GM12878 (cell line): Measurements from ENCODE around the gene DNAH3. TPM values are rescaled to one million over a fixed set of nuclear protein-coding genes. Genes with fewer than 3 reads are reported as not detected.

Experiments used
- ATAC-seq: fragments of 200-7000 bp; cut with Tn5 transposase; 3 replicates; pipeline ENCODE4 v1.9.1; 2020; ENCODE audit warnings: mild to moderate bottlenecking, moderate library complexity
- BruUV-seq: library from RNA; stranded (reverse); fragments of 400-500 nt; replicated peaks from 2 replicates; lab custom pipeline; 2021; lab: Mats Ljungman, UMichigan
- CTCF ChIA-PET: fragments of 300-600 bp; sonication (Branson Sonifier 250); formaldehyde crosslinking; extraction: SDS; loops from one replicate; lab custom pipeline; 2021; ENCODE audit warnings: inconsistent platforms; lab: Yijun Ruan, JAX
- POLR2A ChIA-PET: fragments of 350-600 bp; formaldehyde crosslinking; extraction: SDS; loops from one replicate; lab custom pipeline; 2021; ENCODE audit warnings: inconsistent platforms; lab: Charles Lee
- RAD21 ChIA-PET: fragments of 300-600 bp; sonication (Branson Sonifier 250); formaldehyde crosslinking; loops from one replicate; lab custom pipeline; 2023; ENCODE audit warnings: antibody characterized with exemption; ENCODE audit not compliant: unreplicated experiment; lab: Charles Lee
- SMC1A ChIA-PET: fragments of 300-600 bp; sonication (Branson Sonifier 250); formaldehyde crosslinking; loops from one replicate; lab custom pipeline; 2023; ENCODE audit not compliant: unreplicated experiment, uncharacterized antibody; lab: Charles Lee
- DNase-seq: peaks from one replicate; pipeline ENCODE4 v3.0.0-alpha.2; 2011; ENCODE audit warnings: low read depth, low spot score
- FAIRE-seq: peaks from 3 replicates; lab custom pipeline; 2011; peaks lifted over from hg19 to GRCh38; lab: Jason Lieb, UNC
- H2AFZ ChIP-seq: 2 replicates; pipeline ENCODE4 v1.6.0; 2011; ENCODE audit warnings: low read depth, low read length, control low read depth; ENCODE audit not compliant: control insufficient read depth
- H3K27ac ChIP-seq: 2 replicates; pipeline ENCODE4 v1.5.1; 2011; ENCODE audit warnings: control low read depth; ENCODE audit not compliant: control insufficient read depth, insufficient read depth
- H3K27me3 ChIP-seq, 2 experiments: replicated peaks in 1 of 2; 2 replicates each; pipeline versions ENCODE4 v1.6.0 to v1.6.1; 2011; ENCODE audit warnings: low read length in 1 of 2; ENCODE audit not compliant: control insufficient read depth in 2 of 2, insufficient read depth in 2 of 2
- H3K36me3 ChIP-seq, 2 experiments: 2 replicates each; pipeline ENCODE4 v1.5.1; 2011; ENCODE audit warnings: low read length in 1 of 2; ENCODE audit not compliant: control insufficient read depth in 2 of 2, insufficient read depth in 2 of 2
- H3K4me1 ChIP-seq: 2 replicates; pipeline ENCODE4 v1.6.1; 2011; ENCODE audit warnings: mild to moderate bottlenecking, low read length, moderate library complexity, mixed read lengths; ENCODE audit not compliant: control insufficient read depth, insufficient read depth
- H3K4me2 ChIP-seq: 2 replicates; pipeline ENCODE4 v1.6.0; 2011; ENCODE audit warnings: control low read depth; ENCODE audit not compliant: control insufficient read depth, insufficient read depth
- H3K4me3 ChIP-seq: fragments of 200-600 bp; sonication (generic); 2 replicates; pipeline ENCODE4 v1.5.1; 2016
- H3K79me2 ChIP-seq: 2 replicates; pipeline ENCODE4 v1.6.0; 2011; ENCODE audit warnings: low read length; ENCODE audit not compliant: control insufficient read depth, insufficient read depth
- H3K9ac ChIP-seq: 2 replicates; pipeline ENCODE4 v1.8.0; 2011; ENCODE audit warnings: low read length, control low read depth, mixed read lengths; ENCODE audit not compliant: control insufficient read depth, insufficient read depth
- H3K9me3 ChIP-seq: replicated peaks from 3 replicates; pipeline ENCODE4 v1.5.1; 2011; ENCODE audit warnings: mild to moderate bottlenecking, low read length; ENCODE audit not compliant: control insufficient read depth, insufficient read depth
- H4K20me1 ChIP-seq: 2 replicates; pipeline ENCODE4 v1.6.0; 2011; ENCODE audit not compliant: control insufficient read depth, insufficient read depth
- BMI1 ChIP-seq: fragments of 450-650 bp; IDR thresholded peaks from 2 replicates; pipeline ENCODE4 v1.6.1; 2016; ENCODE audit warnings: mild to moderate bottlenecking, moderate library complexity, borderline replicate concordance
- CHD1 ChIP-seq: IDR thresholded peaks from 2 replicates; pipeline ENCODE4 v1.6.1; 2012; ENCODE audit warnings: low read depth, low read length, improper control_type of control experiment
- MEF2B ChIP-seq: fragments of 450-650 bp; IDR thresholded peaks from 2 replicates; pipeline ENCODE4 v1.6.1; 2018; ENCODE audit warnings: mild to moderate bottlenecking, moderate library complexity; ENCODE audit not compliant: partially characterized antibody, poor library complexity, severe bottlenecking
- WGBS: methylation state at CpG from one replicate; pipeline ENCODE4 v1.1.6; 2016; ENCODE audit warnings: low lambda C conversion rate; ENCODE audit not compliant: insufficient replicate concordance, insufficient coverage; ENCODE audit errors: missing lambda C conversion rate; 5-methylcytosine and 5-hydroxymethylcytosine counted together
- in situ Hi-C: fragments of 300-500 bp; cut with MboI; formaldehyde crosslinking; loops from 9 replicates; pipeline ENCODE4 v1.14.3; 2018; ENCODE audit warnings: mixed read lengths
- intact Hi-C: fragments of 100-400 bp; cut with micrococcal nuclease; formaldehyde crosslinking; loops from one replicate; pipeline ENCODE4 v1.14.2; 2022; ENCODE audit not compliant: unreplicated experiment
- polyA plus RNA-seq, 11 experiments: library from polyadenylated mRNA; depleted of rRNA in 4 of 11; unstranded in 6 of 11; stranded (reverse) in 5 of 11; fragments of >200 nt; fragmentation: Nextera tagmentation in 4 of 11; fragmentation: Illumina TruSeq in 1 of 11; extraction: Ambion mirVana in 4 of 11; extraction: Trizol in 1 of 11; gene quantifications; 1 replicate in 1 of 11; 2 replicates in 10 of 11; pipeline versions ENCODE4 v1.2.1 to v1.2.3, GENCODE V29; 2011 to 2016; ENCODE audit warnings: inconsistent platforms in 2 of 11, missing spikeins in 2 of 11, low read depth in 1 of 11
- total RNA-seq, 4 experiments: library from RNA; depleted of rRNA in 3 of 4; stranded (reverse); fragments of >200 nt in 3 of 4; fragmentation: Illumina TruSeq in 1 of 4; extraction: Trizol in 1 of 4; gene quantifications; 2 replicates each; pipeline versions ENCODE4 v1.2.1 to v1.2.3, GENCODE V29; 2013 to 2021
- TF ChIP-seq, protein P1 (sequence below): fragments of 450-650 bp; IDR thresholded peaks from 2 replicates; pipeline ENCODE4 v1.6.1; 2017; ENCODE audit warnings: borderline replicate concordance
- TF ChIP-seq, protein P2 (sequence below): IDR thresholded peaks from 2 replicates; pipeline ENCODE4 v1.6.1; 2012; ENCODE audit warnings: mild to moderate bottlenecking, low read depth, low read length

Gene DNAH3
- total and polyA plus RNA-seq, 10 of the 15 experiments (the other 5 are each of a cell fraction or from before 2014, with no cell fraction given), result under 0.01 to 0.04 (median 0.04) TPM; not detected in 5

DNA sequence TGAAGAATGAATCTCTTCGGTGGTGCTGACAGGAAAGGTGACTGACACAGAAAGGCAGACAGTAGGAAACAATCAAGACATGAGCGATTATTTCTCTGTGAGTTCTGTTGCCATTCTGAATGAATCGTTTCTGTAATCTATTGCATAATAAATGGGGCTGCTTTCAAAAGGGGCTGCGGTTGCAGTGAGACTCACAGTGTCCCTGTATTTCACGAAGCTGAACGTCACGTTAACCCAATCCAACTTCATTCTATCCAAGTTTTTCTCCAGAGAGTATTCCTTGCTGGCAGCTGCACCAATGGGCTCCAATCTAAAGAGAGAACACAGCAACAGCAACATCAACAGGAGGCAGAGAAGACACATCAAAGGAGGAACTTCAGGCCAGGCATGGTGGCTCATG is 75.4 kb downstream of the DNAH3 start:
- RAD21 ChIA-PET, result interaction anchor here (0.6 kb wide), 2 partner anchors 301 to 690 kb away, joined by 3 to 4 read pairs; no protein-coding TSS in a partner anchor
- no peaks in the 10 kb centered on the region for H3K9me3 ChIP-seq
- no peak overlapping the region for H3K4me2 ChIP-seq
- ATAC-seq (no peak), DNase-seq (no peak), FAIRE-seq (no peak)
- POLR2A ChIA-PET, result no interaction called here
- CTCF ChIA-PET, result interaction anchor here (1.2 to 2.2 kb wide), 3 partner anchors 9 to 299 kb away, joined by 3 to 9 read pairs (median 3); no protein-coding TSS in a partner anchor
- H3K4me1 ChIP-seq, result no peaks in the 10 kb centered on the region
- H3K79me2 ChIP-seq, result no peaks in the 10 kb centered on the region
- no peak overlapping the region for H3K9ac ChIP-seq
- intact Hi-C loops, result no loop called here
- H4K20me1 ChIP-seq, result no peaks in the 10 kb centered on the region
- BruUV-seq, result no TSS peak
- no peak overlapping the region for H3K27ac ChIP-seq
- in situ Hi-C loops, result loop anchor here (5.0 kb wide), 1 partner anchor 48 kb away; no protein-coding TSS in a partner anchor
- SMC1A ChIA-PET, result no interaction called here
- WGBS, result 46% methylated on average over 7 of the region's 7 CpGs
- no peaks in the 10 kb centered on the region for H3K27me3 ChIP-seq
- no peaks in the 10 kb centered on the region for H3K36me3 ChIP-seq
- TF ChIP-seq MEF2B, result no peak
- H3K4me3 ChIP-seq, result no peak overlapping the region
- no peak overlapping the region for H2AFZ ChIP-seq

DNA sequence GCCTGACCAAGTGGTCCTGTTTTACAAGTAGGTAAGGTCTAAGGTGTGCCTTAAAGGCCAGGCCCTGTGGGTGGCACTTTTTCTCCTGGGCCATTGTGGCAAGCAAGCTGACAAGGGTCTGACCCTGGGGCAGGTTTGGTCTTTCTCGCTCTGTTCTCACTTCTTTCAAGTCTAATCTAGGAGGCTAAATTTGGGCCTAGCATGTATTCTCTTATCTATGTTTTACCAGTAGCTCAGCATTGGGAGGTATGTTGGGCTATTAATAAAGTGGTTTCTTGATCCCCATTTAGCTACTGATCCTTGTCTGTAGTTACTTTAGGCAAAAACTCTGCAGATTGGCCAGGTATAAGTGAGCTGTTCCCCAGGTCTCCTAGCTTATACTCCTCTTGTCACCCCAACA is 77.7 kb downstream of the DNAH3 start:
- in situ Hi-C loops (no loop called here), intact Hi-C loops (no loop called here)
- no peaks in the 10 kb centered on the region for H3K4me1 ChIP-seq
- no peaks in the 10 kb centered on the region for H3K36me3 ChIP-seq
- no peak overlapping the region for H3K4me3 ChIP-seq
- no peaks in the 10 kb centered on the region for H3K79me2 ChIP-seq
- H3K27ac ChIP-seq, result no peak overlapping the region
- DNase-seq, result no peak
- H3K4me2 ChIP-seq, result no peak overlapping the region
- ChIA-PET POLR2A (no interaction called here), RAD21 (no interaction called here), SMC1A (interaction anchor here (0.8 to 1.4 kb wide), 2 partner anchors 225 to 1893 kb away, joined by 3 read pairs; no protein-coding TSS in a partner anchor), CTCF (interaction anchor here (1.1 to 1.8 kb wide), 4 partner anchors 11 to 222 kb away, joined by 3 to 8 read pairs (median 3); no protein-coding TSS in a partner anchor)
- TF ChIP-seq, protein P1, sequence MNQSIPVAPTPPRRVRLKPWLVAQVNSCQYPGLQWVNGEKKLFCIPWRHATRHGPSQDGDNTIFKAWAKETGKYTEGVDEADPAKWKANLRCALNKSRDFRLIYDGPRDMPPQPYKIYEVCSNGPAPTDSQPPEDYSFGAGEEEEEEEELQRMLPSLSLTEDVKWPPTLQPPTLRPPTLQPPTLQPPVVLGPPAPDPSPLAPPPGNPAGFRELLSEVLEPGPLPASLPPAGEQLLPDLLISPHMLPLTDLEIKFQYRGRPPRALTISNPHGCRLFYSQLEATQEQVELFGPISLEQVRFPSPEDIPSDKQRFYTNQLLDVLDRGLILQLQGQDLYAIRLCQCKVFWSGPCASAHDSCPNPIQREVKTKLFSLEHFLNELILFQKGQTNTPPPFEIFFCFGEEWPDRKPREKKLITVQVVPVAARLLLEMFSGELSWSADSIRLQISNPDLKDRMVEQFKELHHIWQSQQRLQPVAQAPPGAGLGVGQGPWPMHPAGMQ, result no peak
- TF ChIP-seq, protein P2, sequence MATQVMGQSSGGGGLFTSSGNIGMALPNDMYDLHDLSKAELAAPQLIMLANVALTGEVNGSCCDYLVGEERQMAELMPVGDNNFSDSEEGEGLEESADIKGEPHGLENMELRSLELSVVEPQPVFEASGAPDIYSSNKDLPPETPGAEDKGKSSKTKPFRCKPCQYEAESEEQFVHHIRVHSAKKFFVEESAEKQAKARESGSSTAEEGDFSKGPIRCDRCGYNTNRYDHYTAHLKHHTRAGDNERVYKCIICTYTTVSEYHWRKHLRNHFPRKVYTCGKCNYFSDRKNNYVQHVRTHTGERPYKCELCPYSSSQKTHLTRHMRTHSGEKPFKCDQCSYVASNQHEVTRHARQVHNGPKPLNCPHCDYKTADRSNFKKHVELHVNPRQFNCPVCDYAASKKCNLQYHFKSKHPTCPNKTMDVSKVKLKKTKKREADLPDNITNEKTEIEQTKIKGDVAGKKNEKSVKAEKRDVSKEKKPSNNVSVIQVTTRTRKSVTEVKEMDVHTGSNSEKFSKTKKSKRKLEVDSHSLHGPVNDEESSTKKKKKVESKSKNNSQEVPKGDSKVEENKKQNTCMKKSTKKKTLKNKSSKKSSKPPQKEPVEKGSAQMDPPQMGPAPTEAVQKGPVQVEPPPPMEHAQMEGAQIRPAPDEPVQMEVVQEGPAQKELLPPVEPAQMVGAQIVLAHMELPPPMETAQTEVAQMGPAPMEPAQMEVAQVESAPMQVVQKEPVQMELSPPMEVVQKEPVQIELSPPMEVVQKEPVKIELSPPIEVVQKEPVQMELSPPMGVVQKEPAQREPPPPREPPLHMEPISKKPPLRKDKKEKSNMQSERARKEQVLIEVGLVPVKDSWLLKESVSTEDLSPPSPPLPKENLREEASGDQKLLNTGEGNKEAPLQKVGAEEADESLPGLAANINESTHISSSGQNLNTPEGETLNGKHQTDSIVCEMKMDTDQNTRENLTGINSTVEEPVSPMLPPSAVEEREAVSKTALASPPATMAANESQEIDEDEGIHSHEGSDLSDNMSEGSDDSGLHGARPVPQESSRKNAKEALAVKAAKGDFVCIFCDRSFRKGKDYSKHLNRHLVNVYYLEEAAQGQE, result no peak
- TF ChIP-seq BMI1 (no peak), CHD1 (no peak)
- H3K27me3 ChIP-seq, result peaks cover 0 to 1% of the 10 kb centered on the region in 2 experiments; a peak in 1 of 4 replicates
- ATAC-seq, result no peak
- no peak overlapping the region for H3K9ac ChIP-seq
- WGBS, result 86% methylated on average over 1 of the region's 1 CpG
- no TSS peak for BruUV-seq
- no peaks in the 10 kb centered on the region for H4K20me1 ChIP-seq
- no peak overlapping the region for H2AFZ ChIP-seq
- FAIRE-seq, result no peak
- no peaks in the 10 kb centered on the region for H3K9me3 ChIP-seq
